ENCODE results near the gene HEBP1. TPM values are rescaled to one million over a fixed set of nuclear protein-coding genes. Genes with fewer than 3 reads are reported as not detected.

HEBP1 gene
- total RNA-seq, 1 donor from 2014 or later = 28.9 TPM

GRCh38 chr12:12974211-12974610 is 25.9 kb downstream of the HEBP1 start:
- Mint-ChIP-seq H3K36me3 (ENCODE audit: low read depth, unreplicated experiment) (peaks cover 38% of the 10 kb centered on the region), H3K27me3 (ENCODE audit: low read depth, unreplicated experiment) (no peaks in the 10 kb centered on the region), H3K9me3 (ENCODE audit: unreplicated experiment) (peaks cover 11% of the 10 kb centered on the region), H3K4me1 (ENCODE audit: low read depth, unreplicated experiment) (peaks cover 7% of the 10 kb centered on the region), H3K27ac (ENCODE audit: unreplicated experiment) (no peak overlapping the region), H3K4me3 (ENCODE audit: unreplicated experiment) (no peak overlapping the region)
- Histone ChIP-seq H3K27me3 (ENCODE audit: insufficient read depth, low read length) (no peaks in the 10 kb centered on the region), H3K4me1 (ENCODE audit: insufficient read depth, low read length) (peaks cover 25% of the 10 kb centered on the region), H4K20me1 (ENCODE audit: insufficient read depth, low read length) (no peaks in the 10 kb centered on the region), H3K36me3 (ENCODE audit: insufficient read depth, low read length) (peaks cover 9% of the 10 kb centered on the region), H2AFZ (ENCODE audit: low read depth, low read length) (no peak overlapping the region), H3K27ac (ENCODE audit: low read depth, low read length) (no peak overlapping the region), H3K9ac (ENCODE audit: low read length) (no peak overlapping the region), H3K4me3 (ENCODE audit: insufficient read depth, low read depth, low read length) (no peak overlapping the region), H3K4me2 (ENCODE audit: low read length) (no peak overlapping the region), H3K9me3 (ENCODE audit: insufficient read depth, low read depth, low read length) (peaks cover 4% of the 10 kb centered on the region), H3K79me2 (ENCODE audit: insufficient read depth, low read length) (no peaks in the 10 kb centered on the region)
- DNase-seq (ENCODE audit: low read depth) = no peak
- no peak for FAIRE-seq
- TF ChIP-seq EZH2 (IDR thresholded peaks at IDR 0.05; ENCODE audit: insufficient read depth, low read length) = no peak

GRCh38 chr12:12973019-12973418 is 27.0 kb downstream of the HEBP1 start:
- peaks cover 11% of the 10 kb centered on the region for H3K9me3 Mint-ChIP-seq (ENCODE audit: unreplicated experiment)
- no peak overlapping the region for H3K27ac Mint-ChIP-seq (ENCODE audit: unreplicated experiment)
- Histone ChIP-seq H3K4me1 (ENCODE audit: insufficient read depth, low read length) (peaks cover 21% of the 10 kb centered on the region), H3K4me3 (ENCODE audit: insufficient read depth, low read depth, low read length) (no peak overlapping the region), H3K9me3 (ENCODE audit: insufficient read depth, low read depth, low read length) (peaks cover 4% of the 10 kb centered on the region), H3K27ac (ENCODE audit: low read depth, low read length) (no peak overlapping the region), H3K79me2 (ENCODE audit: insufficient read depth, low read length) (no peaks in the 10 kb centered on the region), H3K36me3 (ENCODE audit: insufficient read depth, low read length) (peaks cover 9% of the 10 kb centered on the region), H2AFZ (ENCODE audit: low read depth, low read length) (no peak overlapping the region), H3K4me2 (ENCODE audit: low read length) (no peak overlapping the region), H3K27me3 (ENCODE audit: insufficient read depth, low read length) (no peaks in the 10 kb centered on the region), H3K9ac (ENCODE audit: low read length) (no peak overlapping the region), H4K20me1 (ENCODE audit: insufficient read depth, low read length) (no peaks in the 10 kb centered on the region)
- FAIRE-seq (no peak), DNase-seq (ENCODE audit: low read depth) (no peak)
- TF ChIP-seq CTCF (IDR thresholded peaks at IDR 0.05; ENCODE audit: insufficient read depth, low read depth, low read length) (no peak), EZH2 (IDR thresholded peaks at IDR 0.05; ENCODE audit: insufficient read depth, low read length) (no peak)
- peaks cover 7% of the 10 kb centered on the region for H3K4me1 Mint-ChIP-seq (ENCODE audit: low read depth, unreplicated experiment)
- H3K36me3 Mint-ChIP-seq (ENCODE audit: low read depth, unreplicated experiment) = peaks cover 40% of the 10 kb centered on the region
- no peaks in the 10 kb centered on the region for H3K27me3 Mint-ChIP-seq (ENCODE audit: low read depth, unreplicated experiment)
- H3K4me3 Mint-ChIP-seq (ENCODE audit: unreplicated experiment) = no peak overlapping the region

GRCh38 chr12:12965836-12966235 is 34.2 kb downstream of the HEBP1 start:
- peaks cover 6% of the 10 kb centered on the region for H3K36me3 Mint-ChIP-seq (ENCODE audit: low read depth, unreplicated experiment)
- no peaks in the 10 kb centered on the region for H4K20me1 ChIP-seq (ENCODE audit: insufficient read depth, low read length)
- no peak overlapping the region for H3K4me2 ChIP-seq (ENCODE audit: low read length)
- H3K27ac ChIP-seq (ENCODE audit: low read depth, low read length) = no peak overlapping the region
- FAIRE-seq (no peak), DNase-seq (ENCODE audit: low read depth) (no peak)
- TF ChIP-seq EZH2 (IDR thresholded peaks at IDR 0.05; ENCODE audit: insufficient read depth, low read length) (no peak), CTCF (IDR thresholded peaks at IDR 0.05; ENCODE audit: insufficient read depth, low read depth, low read length) (no peak)
- H3K4me3 Mint-ChIP-seq (ENCODE audit: unreplicated experiment) = no peak overlapping the region
- no peaks in the 10 kb centered on the region for H3K4me1 ChIP-seq (ENCODE audit: insufficient read depth, low read length)
- no peaks in the 10 kb centered on the region for H3K27me3 ChIP-seq (ENCODE audit: insufficient read depth, low read length)
- H3K79me2 ChIP-seq (ENCODE audit: insufficient read depth, low read length) = no peaks in the 10 kb centered on the region
- H3K4me1 Mint-ChIP-seq (ENCODE audit: low read depth, unreplicated experiment) = no peaks in the 10 kb centered on the region
- H3K36me3 ChIP-seq (ENCODE audit: insufficient read depth, low read length) = no peaks in the 10 kb centered on the region
- H3K9me3 ChIP-seq (ENCODE audit: insufficient read depth, low read depth, low read length) = no peaks in the 10 kb centered on the region
- H3K27me3 Mint-ChIP-seq (ENCODE audit: low read depth, unreplicated experiment) = no peaks in the 10 kb centered on the region
- peaks cover 6% of the 10 kb centered on the region for H3K9me3 Mint-ChIP-seq (ENCODE audit: unreplicated experiment)
- no peak overlapping the region for H3K4me3 ChIP-seq (ENCODE audit: insufficient read depth, low read depth, low read length)
- H3K9ac ChIP-seq (ENCODE audit: low read length) = no peak overlapping the region
- H2AFZ ChIP-seq (ENCODE audit: low read depth, low read length) = no peak overlapping the region
- no peak overlapping the region for H3K27ac Mint-ChIP-seq (ENCODE audit: unreplicated experiment)

Measured in astrocyte (in vitro differentiated cells and primary cell).